Measurements from ENCODE around the gene KCNMA1.

GRCh38 chr10:77359950-77360520 is 277.6 kb downstream of the KCNMA1 start:
- TF ChIP-seq, protein P1, sequence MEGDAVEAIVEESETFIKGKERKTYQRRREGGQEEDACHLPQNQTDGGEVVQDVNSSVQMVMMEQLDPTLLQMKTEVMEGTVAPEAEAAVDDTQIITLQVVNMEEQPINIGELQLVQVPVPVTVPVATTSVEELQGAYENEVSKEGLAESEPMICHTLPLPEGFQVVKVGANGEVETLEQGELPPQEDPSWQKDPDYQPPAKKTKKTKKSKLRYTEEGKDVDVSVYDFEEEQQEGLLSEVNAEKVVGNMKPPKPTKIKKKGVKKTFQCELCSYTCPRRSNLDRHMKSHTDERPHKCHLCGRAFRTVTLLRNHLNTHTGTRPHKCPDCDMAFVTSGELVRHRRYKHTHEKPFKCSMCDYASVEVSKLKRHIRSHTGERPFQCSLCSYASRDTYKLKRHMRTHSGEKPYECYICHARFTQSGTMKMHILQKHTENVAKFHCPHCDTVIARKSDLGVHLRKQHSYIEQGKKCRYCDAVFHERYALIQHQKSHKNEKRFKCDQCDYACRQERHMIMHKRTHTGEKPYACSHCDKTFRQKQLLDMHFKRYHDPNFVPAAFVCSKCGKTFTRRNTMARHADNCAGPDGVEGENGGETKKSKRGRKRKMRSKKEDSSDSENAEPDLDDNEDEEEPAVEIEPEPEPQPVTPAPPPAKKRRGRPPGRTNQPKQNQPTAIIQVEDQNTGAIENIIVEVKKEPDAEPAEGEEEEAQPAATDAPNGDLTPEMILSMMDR (IDR thresholded peaks at IDR 0.05; ENCODE audit: low read depth, low read length), result no peak
- no peak for TF ChIP-seq POLR2A (IDR thresholded peaks at IDR 0.05; ENCODE audit: extremely low read depth, insufficient read length)

Data from NB4 (cell line).